H9 (cell line): ENCODE results near the gene GYPE. TPM values are rescaled to one million over a fixed set of nuclear protein-coding genes. Genes with fewer than 3 reads are reported as not detected.
"Not testable (repeated sequence)": the region's sequence is repeated elsewhere in the genome, so short reads cannot be mapped to it uniquely, and the experiment has no call there.

Source experiments
- DNase-seq: peaks from one replicate; pipeline ENCODE4 v3.0.0-alpha.2; 2017
- H2AFZ ChIP-seq: one replicate; pipeline ENCODE4 v1.6.1; 2013; ENCODE audit warnings: mild to moderate bottlenecking, low read length, control low read depth, moderate library complexity
- H2AK5ac ChIP-seq: 2 replicates; pipeline ENCODE4 v1.6.1; 2013; ENCODE audit warnings: low read length, control low read depth, mixed read lengths; ENCODE audit not compliant: insufficient read length
- H2BK120ac ChIP-seq: one replicate; pipeline ENCODE4 v1.6.1; 2013; ENCODE audit warnings: low read depth, mild to moderate bottlenecking, low read length, control low read depth, inconsistent platforms; ENCODE audit not compliant: poor library complexity, severe bottlenecking
- H2BK12ac ChIP-seq: 2 replicates; pipeline ENCODE4 v1.6.1; 2013; ENCODE audit warnings: low read length, control low read depth, mixed read lengths, low read depth; ENCODE audit not compliant: insufficient read length
- H2BK15ac ChIP-seq: 2 replicates; pipeline ENCODE4 v1.6.1; 2013; ENCODE audit warnings: low read depth, low read length, control low read depth
- H2BK20ac ChIP-seq: one replicate; pipeline ENCODE4 v1.6.1; 2013; ENCODE audit warnings: low read depth, mild to moderate bottlenecking, low read length, control low read depth, inconsistent platforms; ENCODE audit not compliant: poor library complexity, severe bottlenecking
- H2BK5ac ChIP-seq: 2 replicates; pipeline ENCODE4 v1.6.1; 2013; ENCODE audit warnings: low read length, control low read depth, mixed read lengths; ENCODE audit not compliant: insufficient read length
- H3K14ac ChIP-seq: 2 replicates; pipeline ENCODE4 v1.6.1; 2013; ENCODE audit warnings: low read length, control low read depth; ENCODE audit not compliant: insufficient read depth
- H3K18ac ChIP-seq: 2 replicates; pipeline ENCODE4 v1.6.1; 2013; ENCODE audit warnings: low read depth, mild to moderate bottlenecking, mixed read lengths, low read length, control low read depth; ENCODE audit not compliant: insufficient read length
- H3K23ac ChIP-seq: 2 replicates; pipeline ENCODE4 v1.6.1; 2013; ENCODE audit warnings: low read length, control low read depth, mixed read lengths, low read depth; ENCODE audit not compliant: insufficient read length
- H3K23me2 ChIP-seq: 2 replicates; pipeline ENCODE4 v1.6.1; 2013; ENCODE audit warnings: low read depth, mild to moderate bottlenecking, mixed read lengths, low read length, control low read depth; ENCODE audit not compliant: insufficient read length, poor library complexity, severe bottlenecking
- H3K27ac ChIP-seq: 2 replicates; pipeline ENCODE4 v1.5.1; 2013; ENCODE audit warnings: low read length, control low read depth, mixed read lengths, low read depth; ENCODE audit not compliant: insufficient read length
- H3K27me3 ChIP-seq: 2 replicates; pipeline ENCODE4 v1.6.1; 2013; ENCODE audit warnings: low read length, control low read depth, inconsistent platforms; ENCODE audit not compliant: insufficient read depth
- H3K4ac ChIP-seq: 2 replicates; pipeline ENCODE4 v1.6.1; 2013; ENCODE audit warnings: low read depth, mild to moderate bottlenecking, control low read depth, inconsistent platforms, low read length, moderate library complexity
- H3K4me1 ChIP-seq: 2 replicates; pipeline ENCODE4 v1.6.1; 2013; ENCODE audit warnings: low read length, control low read depth, inconsistent platforms; ENCODE audit not compliant: insufficient read depth
- H3K4me2 ChIP-seq: 2 replicates; pipeline ENCODE4 v1.6.1; 2013; ENCODE audit warnings: low read length, control low read depth, mixed read lengths; ENCODE audit not compliant: insufficient read length, insufficient read depth
- H3K56ac ChIP-seq: 2 replicates; pipeline ENCODE4 v1.6.1; 2013; ENCODE audit warnings: low read depth, mild to moderate bottlenecking, mixed read lengths, low read length, control low read depth; ENCODE audit not compliant: insufficient read length
- H3K79me1 ChIP-seq: 2 replicates; pipeline ENCODE4 v1.6.1; 2013; ENCODE audit warnings: low read depth, mild to moderate bottlenecking, moderate library complexity, low read length, control low read depth, inconsistent platforms; ENCODE audit not compliant: insufficient read depth, poor library complexity, severe bottlenecking
- H3K79me2 ChIP-seq: 2 replicates; pipeline ENCODE4 v1.6.1; 2013; ENCODE audit warnings: low read length, control low read depth, inconsistent platforms; ENCODE audit not compliant: insufficient read depth
- H3K9ac ChIP-seq: 2 replicates; pipeline ENCODE4 v1.6.1; 2013; ENCODE audit warnings: low read length, control low read depth, mixed read lengths; ENCODE audit not compliant: insufficient read length; ENCODE audit errors: extremely low read depth
- H3K9me3 ChIP-seq: one replicate; pipeline ENCODE4 v1.6.1; 2013; ENCODE audit warnings: low read depth, low read length, inconsistent platforms; ENCODE audit not compliant: control insufficient read depth
- H3T11ph ChIP-seq: one replicate; pipeline ENCODE4 v1.6.1; 2013; ENCODE audit warnings: mild to moderate bottlenecking, low read length, control low read depth, inconsistent platforms
- H4K20me1 ChIP-seq: one replicate; pipeline ENCODE4 v1.6.1; 2013; ENCODE audit not compliant: control insufficient read depth, insufficient read length, insufficient read depth
- H4K5ac ChIP-seq: 2 replicates; pipeline ENCODE4 v1.6.1; 2013; ENCODE audit warnings: low read depth, mild to moderate bottlenecking, mixed read lengths, low read length, control low read depth; ENCODE audit not compliant: insufficient read length
- H4K8ac ChIP-seq: replicated peaks from 2 replicates; pipeline ENCODE4 v1.6.1; 2013; ENCODE audit warnings: low read length, control low read depth, mixed read lengths, low read depth; ENCODE audit not compliant: insufficient read length
- H4K91ac ChIP-seq: 2 replicates; pipeline ENCODE4 v1.6.1; 2013; ENCODE audit warnings: low read depth, mild to moderate bottlenecking, moderate library complexity, mixed read lengths, low read length, control low read depth; ENCODE audit not compliant: insufficient read length
- H3K27ac Mint-ChIP-seq, 3 experiments: 2 replicates in 2 of 3; 3 replicates in 1 of 3; pipeline ENCODE4 v1.8.0; 2020 to 2021; ENCODE audit warnings: mixed read lengths in 3 of 3, mild to moderate bottlenecking in 1 of 3, moderate library complexity in 1 of 3
- H3K27me3 Mint-ChIP-seq: 2 replicates; pipeline ENCODE4 v1.8.0; 2021; ENCODE audit warnings: low read depth, mild to moderate bottlenecking, moderate library complexity, mixed read lengths
- H3K36me3 Mint-ChIP-seq, 3 experiments: 2 replicates in 2 of 3; 3 replicates in 1 of 3; pipeline ENCODE4 v1.8.0; 2020 to 2021; ENCODE audit warnings: low read depth in 3 of 3, mixed read lengths in 3 of 3; ENCODE audit not compliant: insufficient read depth in 1 of 3
- H3K4me1 Mint-ChIP-seq, 2 experiments: 2 replicates each; pipeline ENCODE4 v1.8.0; 2020; ENCODE audit warnings: mixed read lengths in 2 of 2
- H3K4me3 Mint-ChIP-seq, 2 experiments: 2 replicates in 1 of 2; 3 replicates in 1 of 2; pipeline ENCODE4 v1.8.0; 2020 to 2021; ENCODE audit warnings: mild to moderate bottlenecking in 2 of 2, mixed read lengths in 2 of 2, moderate library complexity in 1 of 2
- H3K9me3 Mint-ChIP-seq, 2 experiments: 2 replicates in 1 of 2; 3 replicates in 1 of 2; pipeline ENCODE4 v1.8.0; 2020; ENCODE audit warnings: mild to moderate bottlenecking in 2 of 2, mixed read lengths in 2 of 2, moderate library complexity in 1 of 2
- CTCF ChIP-seq: fragments of 200-600 bp; sonication (generic); conservative IDR thresholded peaks from 3 replicates; pipeline ENCODE4 v1.8.0; 2021; ENCODE audit warnings: antibody characterized with exemption, mild to moderate bottlenecking
- WGBS: extraction: QIAGEN DNeasy Blood & Tissue Kit; methylation state at CpG from one replicate; pipeline ENCODE4 v1.1.7; 2013; ENCODE audit warnings: missing lambda C conversion rate, low lambda C conversion rate, mixed read lengths; ENCODE audit not compliant: insufficient read length; ENCODE audit errors: extremely low coverage; 5-methylcytosine and 5-hydroxymethylcytosine counted together
- total RNA-seq: library from RNA; stranded (reverse); gene quantifications from 2 replicates; pipeline ENCODE4 v1.2.1, GENCODE V29; 2021

The GYPE gene
- total RNA-seq, 1 experiment from 2014 or later: not detected

GRCh38 chr4:143921181-143921580, 15.8 kb upstream of the GYPE start:
- Histone ChIP-seq H3K23me2 (no peaks in the 10 kb centered on the region), H3K9ac (no peak overlapping the region), H3T11ph (no peak overlapping the region), H3K18ac (no peak overlapping the region), H2BK120ac (no peak overlapping the region), H4K91ac (no peak overlapping the region), H2AK5ac (no peak overlapping the region), H2BK12ac (no peak overlapping the region), H2BK15ac (no peak overlapping the region), H3K56ac (no peak overlapping the region), H4K20me1 (no peaks in the 10 kb centered on the region), H3K27me3 (no peaks in the 10 kb centered on the region), H3K27ac (no peak overlapping the region), H4K5ac (no peak overlapping the region), H3K23ac (no peak overlapping the region), H3K14ac (no peak overlapping the region), H2BK5ac (no peak overlapping the region), H3K79me2 (no peaks in the 10 kb centered on the region), H4K8ac (no peak overlapping the region), H3K79me1 (no peaks in the 10 kb centered on the region), H2BK20ac (no peak overlapping the region), H3K4me1 (no peaks in the 10 kb centered on the region), H3K9me3 (no peaks in the 10 kb centered on the region), H2AFZ (no peak overlapping the region), H3K4ac (no peak overlapping the region), H3K4me2 (no peak overlapping the region)
- no peak for TF ChIP-seq CTCF
- Mint-ChIP-seq H3K9me3 (no peaks in the 10 kb centered on the region; a peak in 1 of 5 replicates), H3K4me1 (no peaks in the 10 kb centered on the region; a peak in 1 of 4 replicates), H3K4me3 (no peak overlapping the region), H3K27me3 (no peaks in the 10 kb centered on the region), H3K36me3 (no peaks in the 10 kb centered on the region), H3K27ac (no peak overlapping the region)
- DNase-seq: no peak
- no CpG with 5 or more reads among the region's 6 CpGs for WGBS

- H3K4me1 ChIP-seq, H3K9ac ChIP-seq, H3K27me3 ChIP-seq, H4K8ac ChIP-seq, H2AK5ac ChIP-seq, H3K9me3 Mint-ChIP-seq, H2AFZ ChIP-seq, H2BK20ac ChIP-seq, H3K56ac ChIP-seq, H2BK12ac ChIP-seq, H3K27me3 Mint-ChIP-seq, H3K27ac ChIP-seq, H3K4ac ChIP-seq, H3T11ph ChIP-seq, H3K18ac ChIP-seq, H3K27ac Mint-ChIP-seq, H3K4me2 ChIP-seq, H3K4me1 Mint-ChIP-seq, H2BK5ac ChIP-seq, H4K20me1 ChIP-seq, DNase-seq, H3K9me3 ChIP-seq, H2BK15ac ChIP-seq, H3K23me2 ChIP-seq, H3K79me2 ChIP-seq, H3K14ac ChIP-seq, H4K5ac ChIP-seq, H3K23ac ChIP-seq, H3K4me3 Mint-ChIP-seq, H2BK120ac ChIP-seq, H3K36me3 Mint-ChIP-seq, H4K91ac ChIP-seq, H3K79me1 ChIP-seq: not testable (repeated sequence)
- no CpG with 5 or more reads among the region's 5 CpGs for WGBS
Observed at GRCh38 chr4:143916485-143916884, 11.1 kb upstream of the GYPE start.
